Measurements from ENCODE around the gene SLC51B.

DNA sequence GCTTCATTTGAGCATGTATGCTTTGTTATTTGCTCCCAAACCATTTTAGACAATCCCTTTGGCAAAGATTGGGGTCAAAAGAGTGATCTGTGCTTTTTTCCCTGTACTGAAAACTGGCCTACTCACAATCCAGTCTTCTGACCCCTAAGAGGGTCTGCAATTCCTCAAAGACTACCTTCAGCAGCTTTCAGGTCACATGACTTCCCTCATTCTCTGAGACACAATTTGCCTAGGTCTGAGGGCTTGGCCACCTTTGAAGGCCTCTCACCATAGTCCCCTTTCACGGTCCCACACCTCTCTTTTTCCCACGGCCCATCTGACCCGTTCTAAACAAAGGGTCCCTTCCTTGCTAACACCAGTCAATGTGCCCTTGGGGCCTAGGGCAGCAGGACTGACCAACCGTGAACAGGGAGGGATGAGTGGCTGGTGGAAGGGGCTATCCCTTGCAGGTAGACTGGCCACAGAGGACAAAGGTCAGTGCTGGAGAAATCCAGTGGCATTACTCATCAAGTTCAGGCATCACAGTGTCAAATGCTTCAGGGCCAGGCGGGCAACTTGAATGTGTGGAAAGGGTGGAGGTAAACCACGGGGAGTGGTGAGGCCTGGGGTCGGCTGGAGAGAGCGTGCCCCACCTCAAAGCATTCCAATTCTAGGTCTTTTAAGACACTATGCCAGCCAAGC lies 11.8 kb downstream of the SLC51B start:
- TF ChIP-seq POLR2AphosphoS5 (IDR thresholded peaks at IDR 0.05; ENCODE audit: low read depth, low read length): no peak
- TF ChIP-seq TAF1 (IDR thresholded peaks at IDR 0.05; ENCODE audit: low read depth, low read length): no peak
- TF ChIP-seq POLR2A (IDR thresholded peaks at IDR 0.05; ENCODE audit: low read depth, low read length): no peak
- no peak for TF ChIP-seq PAX5 (IDR thresholded peaks at IDR 0.05; ENCODE audit: insufficient read depth, low read length, severe bottlenecking)
- TF ChIP-seq POU2F2 (IDR thresholded peaks at IDR 0.05; ENCODE audit: low read depth, low read length): no peak
- TF ChIP-seq SPI1 (IDR thresholded peaks at IDR 0.05; ENCODE audit: low read depth, low read length): no peak

Measured in GM12891 (cell line).